ENCODE data around the gene GIPC2. TPM values are rescaled to one million over a fixed set of nuclear protein-coding genes. Genes with fewer than 3 reads are reported as not detected.
A peak's percentile ranks its signal among the peaks of the same experiment; 100 is the strongest.

GIPC2 gene
- total and polyA plus RNA-seq, 2 of the 4 experiments (the other 2 are of a cell fraction), result 0.07 to 0.18 TPM

- H3K36me3 ChIP-seq (ENCODE audit: control insufficient read depth, insufficient read depth, low read length), result no peaks in the 10 kb centered on the region
These were observed 23.0 kb downstream of the GIPC2 start for GRCh38 chr1:78068681-78069283.

More at GRCh38 chr1:78068681-78069283, 23.0 kb downstream of the GIPC2 start:
- Histone ChIP-seq H4K8ac (ENCODE audit: low read depth in 2 of 2, low read length in 2 of 2) (0 out of 4 replicates have a peak overlapping the region, but pooled peaks of 1 of the 2 experiments have one; percentile 4), H3K56ac (ENCODE audit: extremely low read depth, insufficient read depth, low read length) (no peak overlapping the region), H3K18ac (ENCODE audit: low read depth, low read length) (no peak overlapping the region), H3K4me1 (ENCODE audit: control insufficient read depth, insufficient read depth, low read length) (peaks cover 1% of the 10 kb centered on the region; the same call in 1 of the 2 replicates), H3K23ac (ENCODE audit: low read depth, low read length) (no peak overlapping the region), H4K91ac (ENCODE audit: insufficient read depth, low read depth, low read length) (no peak overlapping the region; the same call in none of the 2 replicates), H3K9me1 (ENCODE audit: insufficient read depth, low read length) (peaks cover 5% of the 10 kb centered on the region; the same call in 1 of the 2 replicates), H2AK5ac (ENCODE audit: low read depth, low read length) (peak overlapping the region; percentile 63), H3K9me3 (ENCODE audit: control insufficient read depth, insufficient read depth, low read length) (no peaks in the 10 kb centered on the region), H2BK5ac (ENCODE audit: low read depth, low read length, poor library complexity, severe bottlenecking) (no peak overlapping the region), H2BK15ac (ENCODE audit: low read depth, low read length) (peak overlapping the region; percentile 50; the same call in 1 of the 3 replicates), H3K79me1 (ENCODE audit: low read depth in 1 of 2, low read length in 2 of 2) (no peaks in the 10 kb centered on the region), H3K4ac (ENCODE audit: low read depth, low read length) (peak overlapping the region; percentile 18), H3K27me3 (ENCODE audit: control insufficient read depth, insufficient read depth, low read length) (no peaks in the 10 kb centered on the region), H2BK120ac (ENCODE audit: low read depth, low read length) (no peak overlapping the region), H4K5ac (ENCODE audit: low read depth, low read length) (no peak overlapping the region; the same call in 1 of the 2 replicates), H2BK20ac (ENCODE audit: low read depth, low read length) (0 out of 2 replicates have a peak overlapping the region, but pooled peaks have one; percentile 41), H3K27ac (ENCODE audit: insufficient read depth, low read length) (no peak overlapping the region), H3K9ac (ENCODE audit: low read depth, low read length) (no peak overlapping the region), H3K4me3 (ENCODE audit: insufficient read depth, low read depth, low read length) (no peak overlapping the region), H3K4me2 (ENCODE audit: low read depth, low read length) (no peak overlapping the region), H2AFZ (replicated peaks; ENCODE audit: low read length, poor library complexity) (peak overlapping the region; percentile 72), H3K14ac (replicated peaks; ENCODE audit: low read depth, low read length) (no peak overlapping the region), H2AK9ac (replicated peaks; ENCODE audit: low read depth, low read length, poor library complexity) (peak overlapping the region; percentile 68), H4K20me1 (ENCODE audit: insufficient read depth, low read length) (no peaks in the 10 kb centered on the region)
- no CpG with 5 or more reads among the region's 3 CpGs for WGBS, 2 experiments (ENCODE audit: extremely low coverage in 2 of 2, insufficient read length in 1 of 2)
- DNase-seq (no peak), ATAC-seq (ENCODE audit: low read depth) (no peak)
- in situ Hi-C loops (cut with MboI; ENCODE audit: low sequenced_read_pairs) (no loop called here), dilution Hi-C loops (cut with HindIII; ENCODE audit: low sequenced_read_pairs, unreplicated experiment) (no loop called here), intact Hi-C loops (cut with micrococcal nuclease) (no loop called here)
- BruUV-seq (replicated peaks), result no TSS peak
- ChIA-PET POLR2A (ENCODE audit: unreplicated experiment) (no interaction called here), CTCF (no interaction called here)
- TF ChIP-seq SMC3 (IDR thresholded peaks at IDR 0.05; ENCODE audit: low read depth, low read length), result no peak
- no peak for TF ChIP-seq CTCF (conservative IDR thresholded peaks at IDR 0.05; ENCODE audit: low read depth, low read length)
- no peak for TF ChIP-seq RAD21 (IDR thresholded peaks at IDR 0.05; ENCODE audit: low read length)
- TF ChIP-seq NFE2L2 (IDR thresholded peaks at IDR 0.05; ENCODE audit: low read depth, low read length), result no peak
- no peak for TF ChIP-seq CHD1 (IDR thresholded peaks at IDR 0.05; ENCODE audit: low read depth, low read length)
- TF ChIP-seq FOS (IDR thresholded peaks at IDR 0.05; ENCODE audit: low read depth, low read length), result no peak
- TF ChIP-seq CEBPB (IDR thresholded peaks at IDR 0.05; ENCODE audit: low read depth, low read length), result no peak
- TF ChIP-seq MAZ (IDR thresholded peaks at IDR 0.05; ENCODE audit: borderline replicate concordance, low read depth, low read length), result no peak
- no peak for TF ChIP-seq ELK1 (IDR thresholded peaks at IDR 0.05; ENCODE audit: borderline replicate concordance, low read depth, low read length)
- no peak for TF ChIP-seq BHLHE40 (IDR thresholded peaks at IDR 0.05; ENCODE audit: low read depth, low read length)
- no peak for TF ChIP-seq RFX5 (IDR thresholded peaks at IDR 0.05; ENCODE audit: low read depth, low read length)
- TF ChIP-seq MAFK (IDR thresholded peaks at IDR 0.05; ENCODE audit: low read depth, low read length), result no peak
- no peak for TF ChIP-seq MXI1 (IDR thresholded peaks at IDR 0.05; ENCODE audit: borderline replicate concordance, low read depth, low read length)
- TF ChIP-seq RCOR1 (IDR thresholded peaks at IDR 0.05; ENCODE audit: insufficient replicate concordance, low read length), result no peak
- no peak for TF ChIP-seq POLR2A (IDR thresholded peaks at IDR 0.05; ENCODE audit: low read depth, low read length)
- TF ChIP-seq, protein P1, sequence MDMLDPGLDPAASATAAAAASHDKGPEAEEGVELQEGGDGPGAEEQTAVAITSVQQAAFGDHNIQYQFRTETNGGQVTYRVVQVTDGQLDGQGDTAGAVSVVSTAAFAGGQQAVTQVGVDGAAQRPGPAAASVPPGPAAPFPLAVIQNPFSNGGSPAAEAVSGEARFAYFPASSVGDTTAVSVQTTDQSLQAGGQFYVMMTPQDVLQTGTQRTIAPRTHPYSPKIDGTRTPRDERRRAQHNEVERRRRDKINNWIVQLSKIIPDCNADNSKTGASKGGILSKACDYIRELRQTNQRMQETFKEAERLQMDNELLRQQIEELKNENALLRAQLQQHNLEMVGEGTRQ (IDR thresholded peaks at IDR 0.05; ENCODE audit: low read depth, low read length), result no peak

All from IMR-90 (cell line).